GM19397 (cell line): ENCODE data around the gene CCDC88A.

Source experiments
- ATAC-seq: cut with Tn5 transposase; IDR thresholded peaks from one replicate; pipeline ENCODE4 v1.9.1; 2021; ENCODE audit warnings: mild to moderate bottlenecking, moderate library complexity; ENCODE audit not compliant: unreplicated experiment

The CCDC88A gene

GRCh38 chr2:55425431-55425831 is 5.8 kb upstream of the CCDC88A start:
- no peak for ATAC-seq

- ATAC-seq: no peak
These were observed 3.4 kb upstream of the CCDC88A start for GRCh38 chr2:55422876-55423665.

GRCh38 chr2:55421326-55421725 is 1.7 kb upstream of the CCDC88A start:
- ATAC-seq: no peak

GRCh38 chr2:55420871-55421270 is 1.2 kb upstream of the CCDC88A start:
- no peak for ATAC-seq

GRCh38 chr2:55420439-55420725 is 726 bp upstream of the CCDC88A start:
- no peak for ATAC-seq

- no peak for ATAC-seq
These were observed 400 bp downstream of the CCDC88A start for GRCh38 chr2:55419233-55419678.

GRCh38 chr2:55418512-55419232 is 984 bp downstream of the CCDC88A start:
- ATAC-seq: no peak

- ATAC-seq: no peak
These were observed 1.6 kb downstream of the CCDC88A start for GRCh38 chr2:55418072-55418471.

- no peak for ATAC-seq
These were observed 2.7 kb downstream of the CCDC88A start for GRCh38 chr2:55416786-55417568.

- ATAC-seq: no peak
These were observed 4.4 kb downstream of the CCDC88A start for GRCh38 chr2:55415300-55415699.

GRCh38 chr2:55408918-55409868 is 10.5 kb downstream of the CCDC88A start:
- ATAC-seq: no peak

- ATAC-seq: no peak
These were observed 11.4 kb downstream of the CCDC88A start for GRCh38 chr2:55408098-55408882.

- ATAC-seq: no peak
These were observed 14.5 kb downstream of the CCDC88A start for GRCh38 chr2:55405116-55405515.

- no peak for ATAC-seq
These were observed 16.2 kb downstream of the CCDC88A start for GRCh38 chr2:55403256-55403998.

- no peak for ATAC-seq
These were observed 18.5 kb downstream of the CCDC88A start for GRCh38 chr2:55401124-55401523.

- no peak for ATAC-seq
These were observed 19.3 kb downstream of the CCDC88A start for GRCh38 chr2:55400332-55400731.

GRCh38 chr2:55399815-55400214 is 19.8 kb downstream of the CCDC88A start:
- ATAC-seq: no peak

- ATAC-seq: no peak
These were observed 23.7 kb downstream of the CCDC88A start for GRCh38 chr2:55395724-55396605.
